PC-9 (cell line): ENCODE data around the gene NOXO1. TPM values are rescaled to one million over a fixed set of nuclear protein-coding genes. Genes with fewer than 3 reads are reported as not detected.

Experiments
- BruUV-seq: library from RNA; stranded (reverse); fragments of 400-500 nt; replicated peaks from 2 replicates; lab custom pipeline; 2021; lab: Mats Ljungman, UMichigan
- CTCF ChIA-PET: fragments of 300-600 bp; sonication (Branson Sonifier 250); formaldehyde crosslinking; loops from one replicate; lab custom pipeline; 2022; ENCODE audit warnings: antibody characterized with exemption; lab: Charles Lee
- POLR2A ChIA-PET: fragments of 300-600 bp; sonication (Branson Sonifier 250); formaldehyde crosslinking; loops from one replicate; lab custom pipeline; 2022; ENCODE audit warnings: antibody characterized with exemption; ENCODE audit not compliant: unreplicated experiment; lab: Charles Lee
- DNase-seq, 2 experiments: peaks; one replicate each; pipeline versions ENCODE4 v3.0.0 to v3.0.0-alpha.2; 2015 to 2022; ENCODE audit warnings: mixed read lengths in 1 of 2
- H2AFZ ChIP-seq: fragments of 200-600 bp; sonication (generic); 2 replicates; pipeline ENCODE4 v1.8.1; 2017; ENCODE audit warnings: antibody characterized with exemption
- H3F3A ChIP-seq: fragments of 200-600 bp; sonication (generic); 2 replicates; pipeline ENCODE4 v1.8.1; 2017; ENCODE audit warnings: antibody characterized with exemption, mild to moderate bottlenecking, low read depth; ENCODE audit not compliant: insufficient read depth
- H3K27ac ChIP-seq: fragments of 200-600 bp; sonication (generic); 2 replicates; pipeline ENCODE4 v1.6.1; 2016; ENCODE audit warnings: mixed run types
- H3K27me3 ChIP-seq: fragments of 200-600 bp; sonication (generic); 2 replicates; pipeline ENCODE4 v1.6.1; 2016; ENCODE audit warnings: low read depth, mixed run types; ENCODE audit not compliant: insufficient read depth
- H3K36me3 ChIP-seq: fragments of 200-600 bp; sonication (generic); 2 replicates; pipeline ENCODE4 v1.6.1; 2016; ENCODE audit warnings: low read depth, mixed run types
- H3K4me1 ChIP-seq: fragments of 200-600 bp; sonication (generic); replicated peaks from 2 replicates; pipeline ENCODE4 v1.6.1; 2016; ENCODE audit warnings: mixed run types; ENCODE audit not compliant: insufficient read depth
- H3K4me2 ChIP-seq: fragments of 200-600 bp; sonication (generic); 2 replicates; pipeline ENCODE4 v1.6.1; 2017; ENCODE audit warnings: mixed run types
- H3K4me3 ChIP-seq: fragments of 200-600 bp; sonication (generic); 2 replicates; pipeline ENCODE4 v1.6.1; 2016; ENCODE audit warnings: mixed run types
- H3K79me2 ChIP-seq: fragments of 200-600 bp; sonication (generic); 2 replicates; pipeline ENCODE4 v1.6.1; 2017; ENCODE audit warnings: low read depth, mixed run types
- H3K9me2 ChIP-seq: fragments of 200-600 bp; sonication (generic); 2 replicates; pipeline ENCODE4 v1.8.1; 2017; ENCODE audit warnings: mild to moderate bottlenecking; ENCODE audit not compliant: insufficient read depth
- H3K9me3 ChIP-seq: fragments of 200-600 bp; sonication (generic); 2 replicates; pipeline ENCODE4 v1.8.1; 2016; ENCODE audit warnings: low read depth; ENCODE audit not compliant: insufficient read depth
- H4K20me1 ChIP-seq: fragments of 200-600 bp; sonication (generic); 2 replicates; pipeline ENCODE4 v1.8.1; 2017; ENCODE audit not compliant: insufficient read depth
- EZH2 ChIP-seq: fragments of 200-600 bp; sonication (generic); IDR thresholded peaks from 2 replicates; pipeline ENCODE4 v1.8.0; 2017; ENCODE audit warnings: antibody characterized with exemption, low read depth
- intact Hi-C: fragments of 100-400 bp; cut with micrococcal nuclease; formaldehyde crosslinking; loops from one replicate; pipeline ENCODE4 v1.10.0; 2022; ENCODE audit not compliant: unreplicated experiment
- total RNA-seq: library from RNA; stranded (reverse); gene quantifications from 2 replicates; pipeline ENCODE4 v1.2.3, GENCODE V29; 2021
- TF ChIP-seq, protein P1 (sequence below): fragments of 200-600 bp; sonication (generic); conservative IDR thresholded peaks from 2 replicates; pipeline ENCODE4 v1.6.1; 2017; ENCODE audit warnings: mixed run types, antibody characterized with exemption, mild to moderate bottlenecking, moderate library complexity

The NOXO1 gene
- total RNA-seq, 1 experiment from 2014 or later, result 11.1 TPM

DNA sequence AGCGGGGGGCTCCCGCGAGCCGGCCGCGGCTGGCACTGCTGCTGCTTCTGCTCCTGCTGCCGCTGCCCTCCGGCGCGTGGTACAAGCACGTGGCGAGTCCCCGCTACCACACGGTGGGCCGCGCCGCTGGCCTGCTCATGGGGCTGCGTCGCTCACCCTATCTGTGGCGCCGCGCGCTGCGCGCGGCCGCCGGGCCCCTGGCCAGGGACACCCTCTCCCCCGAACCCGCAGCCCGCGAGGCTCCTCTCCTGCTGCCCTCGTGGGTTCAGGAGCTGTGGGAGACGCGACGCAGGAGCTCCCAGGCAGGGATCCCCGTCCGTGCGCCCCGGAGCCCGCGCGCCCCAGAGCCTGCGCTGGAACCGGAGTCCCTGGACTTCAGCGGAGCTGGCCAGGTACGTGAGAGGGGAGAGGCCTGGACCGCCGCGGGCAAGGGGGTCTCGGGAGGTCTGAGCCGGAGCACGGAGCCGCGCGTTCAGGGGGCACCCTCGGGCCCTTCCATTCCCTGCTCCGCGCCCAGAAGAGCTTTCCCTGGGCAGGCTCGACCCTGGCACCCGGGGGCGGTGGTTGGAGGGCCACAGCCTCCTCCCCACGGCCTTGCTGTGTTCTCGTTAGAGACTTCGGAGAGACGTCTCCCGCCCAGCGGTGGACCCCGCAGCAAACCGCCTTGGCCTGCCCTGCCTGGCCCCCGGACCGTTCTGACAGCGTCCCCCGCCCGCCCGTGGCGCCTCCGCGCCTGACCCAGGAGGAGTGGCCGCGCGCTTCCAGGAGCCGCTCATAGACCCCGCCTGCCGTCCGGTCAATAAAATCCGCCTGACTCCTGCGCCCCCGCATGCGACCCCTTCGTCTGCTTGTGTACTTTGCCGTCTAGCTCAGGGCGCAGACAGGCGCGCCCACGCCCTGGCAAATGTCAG, 38.9 kb upstream of the NOXO1 start:
- Histone ChIP-seq H3K9me2 (no peaks in the 10 kb centered on the region), H3K27me3 (no peaks in the 10 kb centered on the region), H2AFZ (no peak overlapping the region), H3K9me3 (no peaks in the 10 kb centered on the region), H3K27ac (no peak overlapping the region), H3K4me3 (no peak overlapping the region), H3K4me2 (no peak overlapping the region), H3F3A (peaks cover 9% of the 10 kb centered on the region), H3K36me3 (no peaks in the 10 kb centered on the region), H4K20me1 (no peaks in the 10 kb centered on the region), H3K4me1 (peaks cover 18% of the 10 kb centered on the region), H3K79me2 (no peaks in the 10 kb centered on the region)
- no peak for DNase-seq
- no peak for TF ChIP-seq EZH2
- TF ChIP-seq, protein P1, sequence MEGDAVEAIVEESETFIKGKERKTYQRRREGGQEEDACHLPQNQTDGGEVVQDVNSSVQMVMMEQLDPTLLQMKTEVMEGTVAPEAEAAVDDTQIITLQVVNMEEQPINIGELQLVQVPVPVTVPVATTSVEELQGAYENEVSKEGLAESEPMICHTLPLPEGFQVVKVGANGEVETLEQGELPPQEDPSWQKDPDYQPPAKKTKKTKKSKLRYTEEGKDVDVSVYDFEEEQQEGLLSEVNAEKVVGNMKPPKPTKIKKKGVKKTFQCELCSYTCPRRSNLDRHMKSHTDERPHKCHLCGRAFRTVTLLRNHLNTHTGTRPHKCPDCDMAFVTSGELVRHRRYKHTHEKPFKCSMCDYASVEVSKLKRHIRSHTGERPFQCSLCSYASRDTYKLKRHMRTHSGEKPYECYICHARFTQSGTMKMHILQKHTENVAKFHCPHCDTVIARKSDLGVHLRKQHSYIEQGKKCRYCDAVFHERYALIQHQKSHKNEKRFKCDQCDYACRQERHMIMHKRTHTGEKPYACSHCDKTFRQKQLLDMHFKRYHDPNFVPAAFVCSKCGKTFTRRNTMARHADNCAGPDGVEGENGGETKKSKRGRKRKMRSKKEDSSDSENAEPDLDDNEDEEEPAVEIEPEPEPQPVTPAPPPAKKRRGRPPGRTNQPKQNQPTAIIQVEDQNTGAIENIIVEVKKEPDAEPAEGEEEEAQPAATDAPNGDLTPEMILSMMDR, result no peak
- POLR2A ChIA-PET, result no interaction called here
- CTCF ChIA-PET, result no interaction called here
- intact Hi-C loops, result no loop called here
- no TSS peak for BruUV-seq

DNA sequence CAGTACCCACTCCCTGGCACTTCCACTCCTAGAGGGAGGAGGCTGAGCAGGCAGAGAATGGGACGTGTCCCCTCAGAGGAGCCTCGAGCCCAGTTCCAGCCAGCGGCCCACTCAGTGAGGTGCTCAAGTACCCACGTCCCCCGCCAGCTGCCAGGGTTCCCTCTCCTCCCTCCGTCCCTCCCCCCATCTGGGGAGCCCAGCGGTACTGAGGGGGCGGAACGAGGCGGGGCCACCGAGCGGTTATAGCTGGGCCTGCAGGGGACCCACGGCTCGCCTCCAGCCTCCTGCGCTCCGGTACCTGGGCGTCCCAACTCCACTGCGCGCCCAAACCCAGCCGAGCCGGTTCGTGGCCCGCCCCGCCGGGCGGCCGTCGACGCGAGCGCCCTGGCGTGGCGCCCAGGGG, 38.2 kb upstream of the NOXO1 start, which contains the start of gene NPW:
Gene NPW, plus strand, starts transcription at position 268 of the 403 bp plus-strand sequence.
- POLR2A ChIA-PET, result no interaction called here
- peaks cover 25% of the 10 kb centered on the region for H3K4me1 ChIP-seq
- H3K9me3 ChIP-seq, result no peaks in the 10 kb centered on the region
- TF ChIP-seq EZH2, result no peak
- TF ChIP-seq, protein P1, result no peak
- H3K36me3 ChIP-seq, result no peaks in the 10 kb centered on the region
- no peaks in the 10 kb centered on the region for H3K9me2 ChIP-seq
- intact Hi-C loops, result no loop called here
- no peak within 1 kb of the TSS for H3K27ac ChIP-seq
- H3K27me3 ChIP-seq, result no peaks in the 10 kb centered on the region
- DNase-seq, result no peak
- no peaks in the 10 kb centered on the region for H4K20me1 ChIP-seq
- BruUV-seq, result no TSS peak
- CTCF ChIA-PET, result no interaction called here
- no peak within 1 kb of the TSS for H3K4me2 ChIP-seq
- H3K79me2 ChIP-seq, result no peaks in the 10 kb centered on the region
- peaks cover 16% of the 10 kb centered on the region for H3F3A ChIP-seq
- H3K4me3 ChIP-seq, result no peak within 1 kb of the TSS
- no peak within 1 kb of the TSS for H2AFZ ChIP-seq

DNA sequence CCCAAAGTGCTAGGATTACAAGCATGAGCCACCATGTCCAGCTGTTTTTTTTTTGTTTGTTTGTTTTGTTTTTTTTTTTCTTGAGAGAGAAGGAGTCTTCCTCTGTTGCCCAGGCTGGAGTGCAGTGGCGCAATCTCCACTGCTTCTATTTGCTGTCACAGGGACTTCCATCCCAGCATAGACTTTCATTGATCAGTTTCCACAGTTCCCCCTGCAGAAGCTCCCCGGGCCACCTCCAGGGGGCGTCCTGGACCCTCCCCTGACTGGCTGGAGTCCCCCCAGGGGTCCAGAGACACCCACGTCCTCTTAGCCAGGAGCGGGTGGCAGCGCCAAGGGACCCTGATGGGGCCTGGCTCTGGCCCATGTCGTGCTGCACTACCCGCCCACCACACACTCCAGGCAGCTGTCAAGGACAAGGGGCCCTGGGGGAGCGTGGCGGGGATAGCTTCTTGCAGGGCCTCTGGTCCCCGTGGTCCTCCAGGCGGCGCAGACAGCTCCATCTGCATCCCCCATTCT, 35.2 kb upstream of the NOXO1 start:
- Histone ChIP-seq H3K36me3 (no peaks in the 10 kb centered on the region), H3K79me2 (no peaks in the 10 kb centered on the region), H4K20me1 (no peaks in the 10 kb centered on the region), H3K4me3 (no peak overlapping the region), H3K4me2 (no peak overlapping the region; the same call in 1 of the 2 replicates), H3K27me3 (no peaks in the 10 kb centered on the region), H3K4me1 (peaks cover 21% of the 10 kb centered on the region), H3K9me3 (no peaks in the 10 kb centered on the region), H3F3A (peaks cover 16% of the 10 kb centered on the region), H3K27ac (0 out of 2 replicates have a peak overlapping the region, but pooled peaks have one; percentile 86), H2AFZ (no peak overlapping the region), H3K9me2 (no peaks in the 10 kb centered on the region)
- BruUV-seq, result no TSS peak
- CTCF ChIA-PET, result interaction anchor here (0.7 to 0.9 kb wide), 2 partner anchors 9 to 66 kb away, joined by 5 read pairs; no protein-coding TSS in a partner anchor
- POLR2A ChIA-PET, result no interaction called here
- DNase-seq, result no peak
- TF ChIP-seq, protein P1, result peak; percentile 60; the same call in 1 of the 2 replicates
- TF ChIP-seq EZH2, result no peak
- intact Hi-C loops, result no loop called here
